Kidney (tissue), 14 donors: ENCODE measurements around the gene HS1BP3. TPM values are rescaled to one million over a fixed set of nuclear protein-coding genes. Genes with fewer than 3 reads are reported as not detected.

Experiments used
- DNase-seq, 5 donors: peaks; one replicate each; pipeline ENCODE4 v3.0.0-alpha.2; 2013 to 2020
- FAIRE-seq: peaks from 2 replicates; lab custom pipeline; 2012; peaks lifted over from hg19 to GRCh38; lab: Jason Lieb, UNC
- H3K27ac ChIP-seq, 2 donors: one replicate each; pipeline ENCODE4 v1.7.0; 2013; ENCODE audit warnings: low read depth in 2 of 2, low read length in 2 of 2, inconsistent platforms in 1 of 2
- H3K27me3 ChIP-seq: one replicate; pipeline ENCODE4 v1.7.1; 2013; ENCODE audit warnings: low read length, inconsistent platforms; ENCODE audit not compliant: control insufficient read depth, insufficient read depth
- H3K36me3 ChIP-seq, 3 donors: one replicate each; pipeline versions ENCODE4 v1.7.0 to v1.7.1; 2013; ENCODE audit warnings: low read length in 3 of 3, control low read depth in 1 of 3, inconsistent platforms in 1 of 3; ENCODE audit not compliant: insufficient read depth in 3 of 3, control insufficient read depth in 2 of 3
- H3K4me1 ChIP-seq, 3 donors: one replicate each; pipeline versions ENCODE4 v1.7.0 to v1.7.1; 2013; ENCODE audit warnings: low read length in 3 of 3, inconsistent platforms in 1 of 3, low read depth in 1 of 3; ENCODE audit not compliant: control insufficient read depth in 2 of 3, insufficient read depth in 2 of 3
- H3K4me3 ChIP-seq, 3 donors: one replicate each; pipeline versions ENCODE4 v1.7.0 to v1.8.1; 2013; ENCODE audit warnings: low read length in 3 of 3, control low read depth in 1 of 3, inconsistent platforms in 1 of 3
- H3K9ac ChIP-seq, 3 donors: one replicate each; pipeline versions ENCODE4 v1.7.0 to v1.7.1; 2013; ENCODE audit warnings: low read length in 3 of 3, control low read depth in 1 of 3, inconsistent platforms in 1 of 3
- H3K9me3 ChIP-seq, 3 donors: one replicate each; pipeline versions ENCODE4 v1.7.0 to v1.7.1; 2013; ENCODE audit warnings: low read length in 3 of 3, control low read depth in 1 of 3, inconsistent platforms in 1 of 3; ENCODE audit not compliant: control insufficient read depth in 2 of 3, insufficient read depth in 1 of 3
- intact Hi-C: fragments of 100-400 bp; cut with DNase I; formaldehyde crosslinking; loops from one replicate; pipeline ENCODE4 v1.11.1; 2022
- polyA plus RNA-seq: library from polyadenylated mRNA; stranded (reverse); fragments of 350-450 nt; fragmentation: Illumina TruSeq; extraction: RNeasy Lipid Tissue Mini Kit (QIAGEN cat#74804); gene quantifications from one replicate; pipeline ENCODE4 v1.2.3, GENCODE V29; 2014; ENCODE audit warnings: low read depth, low replicate concordance; ENCODE audit not compliant: insufficient read depth
- total RNA-seq: library from RNA; stranded (reverse); fragmentation: NEBNext Ultra II Directional; extraction: Animal tissue kit (Norgen Biotek cat#: 25700); gene quantifications from one replicate; pipeline ENCODE4 v1.2.1, GENCODE V29; 2021
- TF ChIP-seq, protein P1 (sequence below): IDR thresholded peaks from 3 replicates; pipeline ENCODE4 v1.5.1; 2012; ENCODE audit warnings: mild to moderate bottlenecking, moderate library complexity, borderline replicate concordance; ENCODE audit not compliant: insufficient read depth; ENCODE audit errors: extremely low read depth
- donor health status: control.
- donor health status: control.
- donor health status: control.
- donor health status: control.
- donor health status: control.
- donor health status: DM: yes; HTN: yes; CAD: no.
- donor health status: Normal renal cell carcinoma (clear cell type).

The HS1BP3 gene
- total and polyA plus RNA-seq, 2 donors from 2014 or later = 35.5 to 37.5 TPM

DNA sequence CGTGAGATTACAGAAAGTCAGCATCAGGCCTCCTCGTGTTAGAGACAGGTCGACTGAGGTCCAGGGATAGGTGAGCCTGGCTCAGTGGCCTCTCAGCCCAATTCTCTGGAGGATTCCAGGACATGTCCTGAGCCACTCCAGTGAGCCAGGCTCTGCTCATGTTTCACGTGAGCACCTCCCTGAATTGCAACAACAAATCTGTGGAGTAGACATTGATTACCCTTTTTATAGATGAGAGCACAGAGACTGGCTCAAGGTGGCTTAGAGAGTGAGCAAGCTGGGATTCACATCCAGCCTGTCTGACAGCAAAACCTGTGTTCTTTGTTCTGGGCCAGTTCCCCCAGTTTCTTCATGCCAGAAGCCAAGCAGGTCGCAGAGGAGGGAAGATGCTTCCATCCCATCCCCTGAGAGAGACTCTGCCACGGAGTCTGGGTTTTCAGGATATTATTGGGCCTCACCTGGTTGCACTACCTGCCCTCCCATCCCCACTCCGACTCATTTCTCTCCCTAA, 46.4 kb downstream of the HS1BP3 start:
- no peak overlapping the region for H3K4me3 ChIP-seq
- TF ChIP-seq, protein P1, sequence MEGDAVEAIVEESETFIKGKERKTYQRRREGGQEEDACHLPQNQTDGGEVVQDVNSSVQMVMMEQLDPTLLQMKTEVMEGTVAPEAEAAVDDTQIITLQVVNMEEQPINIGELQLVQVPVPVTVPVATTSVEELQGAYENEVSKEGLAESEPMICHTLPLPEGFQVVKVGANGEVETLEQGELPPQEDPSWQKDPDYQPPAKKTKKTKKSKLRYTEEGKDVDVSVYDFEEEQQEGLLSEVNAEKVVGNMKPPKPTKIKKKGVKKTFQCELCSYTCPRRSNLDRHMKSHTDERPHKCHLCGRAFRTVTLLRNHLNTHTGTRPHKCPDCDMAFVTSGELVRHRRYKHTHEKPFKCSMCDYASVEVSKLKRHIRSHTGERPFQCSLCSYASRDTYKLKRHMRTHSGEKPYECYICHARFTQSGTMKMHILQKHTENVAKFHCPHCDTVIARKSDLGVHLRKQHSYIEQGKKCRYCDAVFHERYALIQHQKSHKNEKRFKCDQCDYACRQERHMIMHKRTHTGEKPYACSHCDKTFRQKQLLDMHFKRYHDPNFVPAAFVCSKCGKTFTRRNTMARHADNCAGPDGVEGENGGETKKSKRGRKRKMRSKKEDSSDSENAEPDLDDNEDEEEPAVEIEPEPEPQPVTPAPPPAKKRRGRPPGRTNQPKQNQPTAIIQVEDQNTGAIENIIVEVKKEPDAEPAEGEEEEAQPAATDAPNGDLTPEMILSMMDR = no peak
- peaks cover 0 to 22% (median 8%) of the 10 kb centered on the region in 3 donors for H3K4me1 ChIP-seq
- H3K9ac ChIP-seq = no peak overlapping the region
- H3K27me3 ChIP-seq = no peaks in the 10 kb centered on the region
- H3K9me3 ChIP-seq = peaks cover 0 to 3% (median 0%) of the 10 kb centered on the region in 3 donors
- DNase-seq (peak in 2 of 5 donors; percentile 20 to 22), FAIRE-seq (no peak)
- intact Hi-C loops = no loop called here
- H3K27ac ChIP-seq = peak overlapping the region in 1 of 2 donors; percentile 35
- H3K36me3 ChIP-seq = no peaks in the 10 kb centered on the region

DNA sequence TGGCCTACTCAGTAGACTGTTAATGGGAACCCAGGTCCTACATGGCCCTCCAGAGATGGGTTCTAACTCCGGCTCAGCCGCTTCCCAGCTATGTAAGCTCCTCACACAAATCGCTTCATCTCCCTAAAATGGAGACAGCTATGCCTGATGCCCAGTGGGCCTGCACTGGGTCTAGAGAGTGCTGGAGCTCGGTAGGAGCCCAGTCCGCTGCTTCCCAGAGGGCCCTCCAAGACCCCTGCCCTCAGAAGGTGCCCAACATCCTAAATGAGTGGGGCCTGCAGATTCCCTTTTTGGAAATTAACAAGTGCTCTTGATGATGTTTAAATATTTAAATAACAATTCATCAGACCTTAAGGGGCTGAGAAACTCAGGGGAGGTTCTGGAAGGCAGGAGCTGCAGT, 47.1 kb downstream of the HS1BP3 start:
- FAIRE-seq (no peak), DNase-seq (peak in 2 of 5 donors; percentile 16 to 20)
- H3K36me3 ChIP-seq = no peaks in the 10 kb centered on the region
- intact Hi-C loops = no loop called here
- no peak overlapping the region for H3K9ac ChIP-seq
- H3K27me3 ChIP-seq = no peaks in the 10 kb centered on the region
- no peak overlapping the region for H3K4me3 ChIP-seq
- H3K9me3 ChIP-seq = peaks cover 0 to 3% (median 0%) of the 10 kb centered on the region in 3 donors
- peaks cover 0 to 26% (median 10%) of the 10 kb centered on the region in 3 donors for H3K4me1 ChIP-seq
- TF ChIP-seq, protein P1 = no peak
- no peak overlapping the region for H3K27ac ChIP-seq

DNA sequence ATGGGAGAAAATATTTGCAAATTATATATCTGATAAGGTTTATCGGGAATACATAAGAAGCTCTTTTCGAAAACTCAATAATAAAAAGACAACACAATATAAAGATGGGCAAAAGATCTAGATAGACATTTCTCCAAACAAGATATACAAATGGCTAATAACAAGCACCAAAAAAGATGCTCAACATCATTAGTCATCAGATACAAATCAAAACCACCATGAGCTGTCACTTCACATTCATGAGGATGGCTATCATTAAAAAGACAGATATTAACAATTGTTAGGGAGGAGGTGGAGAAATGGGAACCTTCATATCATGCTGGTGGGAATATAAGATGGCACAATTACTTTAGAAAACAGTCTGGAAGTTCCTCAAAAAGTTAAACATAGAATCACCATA, 48.1 kb downstream of the HS1BP3 start:
- Histone ChIP-seq H3K27ac (no peak overlapping the region), H3K9ac (no peak overlapping the region), H3K4me3 (no peak overlapping the region), H3K9me3 (peaks cover 0 to 3% (median 0%) of the 10 kb centered on the region in 3 donors), H3K4me1 (peaks cover 0 to 24% (median 12%) of the 10 kb centered on the region in 3 donors), H3K36me3 (no peaks in the 10 kb centered on the region), H3K27me3 (no peaks in the 10 kb centered on the region)
- DNase-seq = no peak
- TF ChIP-seq, protein P1 = no peak
- intact Hi-C loops = no loop called here
- no peak for FAIRE-seq
